H9 (cell line): ENCODE results near the gene PPP1R13L. TPM values are rescaled to one million over a fixed set of nuclear protein-coding genes. Genes with fewer than 3 reads are reported as not detected.

Experiments
- DNase-seq: peaks from one replicate; pipeline ENCODE4 v3.0.0-alpha.2; 2017
- H2AFZ ChIP-seq: one replicate; pipeline ENCODE4 v1.6.1; 2013; ENCODE audit warnings: mild to moderate bottlenecking, low read length, control low read depth, moderate library complexity
- H2AK5ac ChIP-seq: 2 replicates; pipeline ENCODE4 v1.6.1; 2013; ENCODE audit warnings: low read length, control low read depth, mixed read lengths; ENCODE audit not compliant: insufficient read length
- H2BK120ac ChIP-seq: one replicate; pipeline ENCODE4 v1.6.1; 2013; ENCODE audit warnings: low read depth, mild to moderate bottlenecking, low read length, control low read depth, inconsistent platforms; ENCODE audit not compliant: poor library complexity, severe bottlenecking
- H2BK12ac ChIP-seq: 2 replicates; pipeline ENCODE4 v1.6.1; 2013; ENCODE audit warnings: low read length, control low read depth, mixed read lengths, low read depth; ENCODE audit not compliant: insufficient read length
- H2BK15ac ChIP-seq: 2 replicates; pipeline ENCODE4 v1.6.1; 2013; ENCODE audit warnings: low read depth, low read length, control low read depth
- H2BK20ac ChIP-seq: one replicate; pipeline ENCODE4 v1.6.1; 2013; ENCODE audit warnings: low read depth, mild to moderate bottlenecking, low read length, control low read depth, inconsistent platforms; ENCODE audit not compliant: poor library complexity, severe bottlenecking
- H2BK5ac ChIP-seq: 2 replicates; pipeline ENCODE4 v1.6.1; 2013; ENCODE audit warnings: low read length, control low read depth, mixed read lengths; ENCODE audit not compliant: insufficient read length
- H3K14ac ChIP-seq: 2 replicates; pipeline ENCODE4 v1.6.1; 2013; ENCODE audit warnings: low read length, control low read depth; ENCODE audit not compliant: insufficient read depth
- H3K18ac ChIP-seq: 2 replicates; pipeline ENCODE4 v1.6.1; 2013; ENCODE audit warnings: low read depth, mild to moderate bottlenecking, mixed read lengths, low read length, control low read depth; ENCODE audit not compliant: insufficient read length
- H3K23ac ChIP-seq: 2 replicates; pipeline ENCODE4 v1.6.1; 2013; ENCODE audit warnings: low read length, control low read depth, mixed read lengths, low read depth; ENCODE audit not compliant: insufficient read length
- H3K23me2 ChIP-seq: 2 replicates; pipeline ENCODE4 v1.6.1; 2013; ENCODE audit warnings: low read depth, mild to moderate bottlenecking, mixed read lengths, low read length, control low read depth; ENCODE audit not compliant: insufficient read length, poor library complexity, severe bottlenecking
- H3K27ac ChIP-seq: 2 replicates; pipeline ENCODE4 v1.5.1; 2013; ENCODE audit warnings: low read length, control low read depth, mixed read lengths, low read depth; ENCODE audit not compliant: insufficient read length
- H3K27me3 ChIP-seq: 2 replicates; pipeline ENCODE4 v1.6.1; 2013; ENCODE audit warnings: low read length, control low read depth, inconsistent platforms; ENCODE audit not compliant: insufficient read depth
- H3K4ac ChIP-seq: 2 replicates; pipeline ENCODE4 v1.6.1; 2013; ENCODE audit warnings: low read depth, mild to moderate bottlenecking, control low read depth, inconsistent platforms, low read length, moderate library complexity
- H3K4me1 ChIP-seq: 2 replicates; pipeline ENCODE4 v1.6.1; 2013; ENCODE audit warnings: low read length, control low read depth, inconsistent platforms; ENCODE audit not compliant: insufficient read depth
- H3K4me2 ChIP-seq: 2 replicates; pipeline ENCODE4 v1.6.1; 2013; ENCODE audit warnings: low read length, control low read depth, mixed read lengths; ENCODE audit not compliant: insufficient read length, insufficient read depth
- H3K56ac ChIP-seq: 2 replicates; pipeline ENCODE4 v1.6.1; 2013; ENCODE audit warnings: low read depth, mild to moderate bottlenecking, mixed read lengths, low read length, control low read depth; ENCODE audit not compliant: insufficient read length
- H3K79me1 ChIP-seq: 2 replicates; pipeline ENCODE4 v1.6.1; 2013; ENCODE audit warnings: low read depth, mild to moderate bottlenecking, moderate library complexity, low read length, control low read depth, inconsistent platforms; ENCODE audit not compliant: insufficient read depth, poor library complexity, severe bottlenecking
- H3K79me2 ChIP-seq: 2 replicates; pipeline ENCODE4 v1.6.1; 2013; ENCODE audit warnings: low read length, control low read depth, inconsistent platforms; ENCODE audit not compliant: insufficient read depth
- H3K9ac ChIP-seq: 2 replicates; pipeline ENCODE4 v1.6.1; 2013; ENCODE audit warnings: low read length, control low read depth, mixed read lengths; ENCODE audit not compliant: insufficient read length; ENCODE audit errors: extremely low read depth
- H3K9me3 ChIP-seq: one replicate; pipeline ENCODE4 v1.6.1; 2013; ENCODE audit warnings: low read depth, low read length, inconsistent platforms; ENCODE audit not compliant: control insufficient read depth
- H3T11ph ChIP-seq: one replicate; pipeline ENCODE4 v1.6.1; 2013; ENCODE audit warnings: mild to moderate bottlenecking, low read length, control low read depth, inconsistent platforms
- H4K20me1 ChIP-seq: one replicate; pipeline ENCODE4 v1.6.1; 2013; ENCODE audit not compliant: control insufficient read depth, insufficient read length, insufficient read depth
- H4K5ac ChIP-seq: 2 replicates; pipeline ENCODE4 v1.6.1; 2013; ENCODE audit warnings: low read depth, mild to moderate bottlenecking, mixed read lengths, low read length, control low read depth; ENCODE audit not compliant: insufficient read length
- H4K8ac ChIP-seq: replicated peaks from 2 replicates; pipeline ENCODE4 v1.6.1; 2013; ENCODE audit warnings: low read length, control low read depth, mixed read lengths, low read depth; ENCODE audit not compliant: insufficient read length
- H4K91ac ChIP-seq: 2 replicates; pipeline ENCODE4 v1.6.1; 2013; ENCODE audit warnings: low read depth, mild to moderate bottlenecking, moderate library complexity, mixed read lengths, low read length, control low read depth; ENCODE audit not compliant: insufficient read length
- H3K27ac Mint-ChIP-seq, 3 experiments: 2 replicates in 2 of 3; 3 replicates in 1 of 3; pipeline ENCODE4 v1.8.0; 2020 to 2021; ENCODE audit warnings: mixed read lengths in 3 of 3, mild to moderate bottlenecking in 1 of 3, moderate library complexity in 1 of 3
- H3K27me3 Mint-ChIP-seq: 2 replicates; pipeline ENCODE4 v1.8.0; 2021; ENCODE audit warnings: low read depth, mild to moderate bottlenecking, moderate library complexity, mixed read lengths
- H3K36me3 Mint-ChIP-seq, 3 experiments: 2 replicates in 2 of 3; 3 replicates in 1 of 3; pipeline ENCODE4 v1.8.0; 2020 to 2021; ENCODE audit warnings: low read depth in 3 of 3, mixed read lengths in 3 of 3; ENCODE audit not compliant: insufficient read depth in 1 of 3
- H3K4me1 Mint-ChIP-seq, 2 experiments: 2 replicates each; pipeline ENCODE4 v1.8.0; 2020; ENCODE audit warnings: mixed read lengths in 2 of 2
- H3K4me3 Mint-ChIP-seq, 2 experiments: 2 replicates in 1 of 2; 3 replicates in 1 of 2; pipeline ENCODE4 v1.8.0; 2020 to 2021; ENCODE audit warnings: mild to moderate bottlenecking in 2 of 2, mixed read lengths in 2 of 2, moderate library complexity in 1 of 2
- H3K9me3 Mint-ChIP-seq, 2 experiments: 2 replicates in 1 of 2; 3 replicates in 1 of 2; pipeline ENCODE4 v1.8.0; 2020; ENCODE audit warnings: mild to moderate bottlenecking in 2 of 2, mixed read lengths in 2 of 2, moderate library complexity in 1 of 2
- CTCF ChIP-seq: fragments of 200-600 bp; sonication (generic); conservative IDR thresholded peaks from 3 replicates; pipeline ENCODE4 v1.8.0; 2021; ENCODE audit warnings: antibody characterized with exemption, mild to moderate bottlenecking
- WGBS: extraction: QIAGEN DNeasy Blood & Tissue Kit; methylation state at CpG from one replicate; pipeline ENCODE4 v1.1.7; 2013; ENCODE audit warnings: missing lambda C conversion rate, low lambda C conversion rate, mixed read lengths; ENCODE audit not compliant: insufficient read length; ENCODE audit errors: extremely low coverage; 5-methylcytosine and 5-hydroxymethylcytosine counted together
- total RNA-seq: library from RNA; stranded (reverse); gene quantifications from 2 replicates; pipeline ENCODE4 v1.2.1, GENCODE V29; 2021

Gene PPP1R13L
- total RNA-seq, 1 experiment from 2014 or later, result 42.6 TPM

- Histone ChIP-seq H3K4me1 (no peaks in the 10 kb centered on the region), H3K4me2 (no peak overlapping the region), H3K14ac (no peak overlapping the region), H2AFZ (no peak overlapping the region), H3K9me3 (no peaks in the 10 kb centered on the region), H2BK12ac (no peak overlapping the region), H3K27ac (no peak overlapping the region), H3K23ac (no peak overlapping the region), H2BK5ac (no peak overlapping the region), H2BK15ac (no peak overlapping the region), H3K23me2 (no peaks in the 10 kb centered on the region), H3K79me1 (no peaks in the 10 kb centered on the region), H4K8ac (no peak overlapping the region), H3K79me2 (no peaks in the 10 kb centered on the region), H3T11ph (no peak overlapping the region), H3K4ac (no peak overlapping the region), H3K27me3 (no peaks in the 10 kb centered on the region), H3K18ac (no peak overlapping the region), H4K91ac (no peak overlapping the region), H4K5ac (no peak overlapping the region), H2BK20ac (no peak overlapping the region), H2BK120ac (no peak overlapping the region), H3K9ac (no peak overlapping the region), H3K56ac (no peak overlapping the region), H2AK5ac (no peak overlapping the region), H4K20me1 (no peaks in the 10 kb centered on the region)
- DNase-seq, result no peak
- no peak overlapping the region for H3K27ac Mint-ChIP-seq
- no peak for TF ChIP-seq CTCF
- peaks cover 44 to 75% (median 70%) of the 10 kb centered on the region in 3 experiments for H3K36me3 Mint-ChIP-seq
- no peaks in the 10 kb centered on the region for H3K4me1 Mint-ChIP-seq
- no CpG with 5 or more reads among the region's 14 CpGs for WGBS
- H3K9me3 Mint-ChIP-seq, result no peaks in the 10 kb centered on the region
- no peaks in the 10 kb centered on the region; the same call in 1 of the 2 replicates for H3K27me3 Mint-ChIP-seq
- no peak overlapping the region for H3K4me3 Mint-ChIP-seq
Measured at GRCh38 chr19:45361608-45362007, 43.3 kb downstream of the PPP1R13L start.
